Keratinocyte (primary cell): Measurements from ENCODE around the gene BEX4.

ENCODE experiments used
- CTCF ChIP-seq, 3 experiments: IDR thresholded peaks in 1 of 3; conservative IDR thresholded peaks in 1 of 3; optimal IDR thresholded peaks in 1 of 3; 2 replicates in 2 of 3; 3 replicates in 1 of 3; pipeline versions ENCODE3 to v1.5.1; 2011; ENCODE audit warnings: low read length in 3 of 3, mild to moderate bottlenecking in 3 of 3, moderate library complexity in 2 of 3, control low read depth in 1 of 3, inconsistent platforms in 1 of 3; ENCODE audit not compliant: insufficient read depth in 2 of 3; ENCODE audit errors: extremely low read depth in 1 of 3
- EZH2 ChIP-seq: IDR thresholded peaks from one replicate; pipeline ENCODE4 v1.6.1; 2012; ENCODE audit warnings: inconsistent platforms, mild to moderate bottlenecking, low read length, moderate library complexity

DNA sequence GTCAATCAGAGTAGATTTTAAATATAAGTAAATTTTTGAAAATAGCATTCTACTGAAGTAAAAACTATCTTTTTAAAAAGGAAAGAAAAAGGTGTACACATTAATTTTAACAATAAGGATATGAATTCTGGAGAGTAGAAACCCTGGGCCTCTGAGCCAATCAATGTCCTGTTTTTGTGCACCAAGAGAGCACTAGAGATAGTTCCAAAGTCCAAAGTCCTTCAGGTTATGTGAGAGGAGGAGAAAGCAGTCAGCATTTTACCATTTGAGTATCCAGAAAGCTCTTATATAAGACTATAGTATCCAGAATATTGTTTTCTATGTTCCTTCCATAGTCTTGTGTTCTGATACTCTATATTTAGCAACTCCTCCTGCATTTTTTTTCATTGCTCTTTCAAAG is 43.4 kb downstream of the BEX4 start:
- TF ChIP-seq EZH2 (no peak), CTCF (optimal IDR thresholded peaks at IDR 0.05 in 1 of 3, IDR thresholded peaks at IDR 0.05 in 1 of 3, conservative IDR thresholded peaks at IDR 0.05 in 1 of 3; ENCODE audit: extremely low read depth in 1 of 3, insufficient read depth in 2 of 3, low read length in 3 of 3) (no peak)
